Measurements from ENCODE around the gene RGS14.

The RGS14 gene

DNA sequence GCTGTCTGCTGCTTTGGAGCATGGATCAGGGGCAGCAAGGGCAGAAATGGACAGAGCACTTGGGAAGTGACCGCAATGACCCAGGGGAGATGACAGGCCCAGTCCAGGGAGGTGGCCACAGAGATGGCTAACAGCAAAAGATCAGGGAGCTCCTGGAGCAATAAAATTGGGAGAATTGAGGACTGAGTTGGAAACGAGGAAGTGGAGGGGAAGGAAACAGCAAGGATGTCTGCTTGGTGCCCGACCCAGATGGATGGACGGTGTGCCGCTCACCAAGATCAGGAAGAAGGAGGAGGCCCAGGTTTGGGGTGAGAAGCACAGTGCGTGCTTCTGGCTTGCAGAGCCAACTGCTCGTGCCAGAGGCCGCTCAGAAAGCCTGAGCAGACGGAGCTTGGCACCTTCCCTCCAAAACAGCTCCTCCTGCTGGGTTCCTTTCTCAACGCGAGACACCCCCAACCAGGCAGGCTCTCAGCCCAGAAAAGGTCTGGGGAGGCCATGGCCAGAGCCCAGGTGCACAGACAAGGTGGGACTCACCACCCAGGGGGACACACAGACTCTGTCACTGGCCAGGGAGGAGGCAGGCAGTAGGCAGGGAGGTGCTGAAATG is 24.8 kb downstream of the RGS14 start:
- DNase-seq (ENCODE audit: low spot score): peak; percentile 55

DNA sequence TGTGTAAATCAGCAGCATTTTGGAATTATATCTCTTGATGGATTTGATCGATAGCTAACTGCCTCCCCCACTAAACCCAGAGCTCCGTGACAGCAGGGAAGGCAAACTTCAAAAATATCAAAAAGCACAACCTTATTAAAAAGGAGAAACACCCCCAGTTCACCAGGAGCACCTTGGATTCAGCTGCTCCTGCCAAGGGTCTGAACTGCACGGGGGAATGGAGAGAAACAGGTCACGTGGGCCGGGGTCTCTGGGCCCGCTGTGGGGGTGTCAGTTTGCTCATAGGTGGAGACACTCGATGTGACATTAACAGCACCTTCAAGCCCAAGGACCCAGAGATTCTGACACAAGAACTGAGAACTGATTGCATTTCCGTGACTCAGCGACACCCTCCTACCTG is 25.5 kb downstream of the RGS14 start:
- DNase-seq (ENCODE audit: low spot score): no peak

DNA sequence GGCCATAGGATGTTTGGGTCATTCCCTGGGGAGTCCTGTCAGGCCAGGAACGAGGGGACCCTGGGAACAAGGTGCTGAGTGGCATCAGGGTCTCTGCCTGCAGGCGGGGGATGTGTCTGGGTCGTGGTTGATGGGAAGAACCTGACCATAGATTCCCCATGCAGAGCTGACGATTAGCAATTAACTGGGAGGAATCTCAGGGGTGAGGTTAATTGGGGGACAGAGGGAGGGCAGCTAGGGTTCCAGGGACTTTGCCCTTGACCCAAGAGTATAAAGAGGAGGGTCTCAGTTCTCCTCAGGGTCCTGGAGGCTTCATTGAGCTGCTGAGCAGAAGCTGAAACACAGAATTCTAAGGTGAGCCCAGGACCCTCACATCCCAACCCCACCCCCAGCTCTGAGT is 26.4 kb downstream of the RGS14 start, which contains the start of gene SLC34A1:
Gene SLC34A1 (plus strand): TSS at position 301 of the 400 bp plus-strand sequence. CDS start 1,308 bp downstream, outside the sequence.
- no peak for DNase-seq (ENCODE audit: low spot score)

DNA sequence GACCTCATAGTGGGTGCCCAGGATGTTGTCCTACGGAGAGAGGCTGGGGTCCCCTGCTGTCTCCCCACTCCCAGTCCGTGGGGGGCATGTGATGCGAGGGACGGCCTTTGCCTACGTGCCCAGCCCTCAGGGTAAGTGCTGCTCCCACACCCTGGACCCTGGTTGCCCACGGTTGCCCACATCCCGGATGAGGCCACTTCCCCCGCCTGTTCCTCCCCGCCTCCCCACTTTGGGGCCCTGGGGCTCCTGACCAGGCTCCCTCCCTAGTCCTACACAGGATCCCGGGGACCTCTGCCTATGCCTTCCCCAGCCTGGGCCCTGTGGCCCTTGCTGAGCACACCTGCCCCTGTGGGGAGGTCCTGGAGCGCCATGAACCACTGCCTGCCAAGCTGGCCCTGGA is 28.0 kb downstream of the RGS14 start:
- no peak for DNase-seq (ENCODE audit: low spot score)

DNA sequence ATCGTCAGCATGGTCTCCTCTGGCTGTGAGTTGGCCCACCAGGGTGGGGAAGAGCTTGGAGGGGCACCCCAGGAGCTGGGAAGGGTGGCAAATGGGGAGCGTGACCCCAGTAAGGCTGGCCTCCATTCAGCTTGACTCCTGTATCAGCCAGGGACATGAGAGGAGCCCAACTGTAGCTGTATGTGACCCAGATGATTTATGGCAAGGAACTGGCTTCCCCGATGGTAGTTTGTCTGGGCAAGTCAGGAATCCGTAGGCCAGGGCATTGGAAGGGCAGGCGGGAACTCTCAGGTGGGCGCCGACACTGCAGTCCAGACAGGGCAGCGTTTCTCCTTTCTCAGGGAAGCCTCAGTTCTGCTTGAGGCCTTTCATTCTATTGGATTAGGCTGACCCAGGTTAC is 28.8 kb downstream of the RGS14 start:
- no peak for DNase-seq (ENCODE audit: low spot score)

DNA sequence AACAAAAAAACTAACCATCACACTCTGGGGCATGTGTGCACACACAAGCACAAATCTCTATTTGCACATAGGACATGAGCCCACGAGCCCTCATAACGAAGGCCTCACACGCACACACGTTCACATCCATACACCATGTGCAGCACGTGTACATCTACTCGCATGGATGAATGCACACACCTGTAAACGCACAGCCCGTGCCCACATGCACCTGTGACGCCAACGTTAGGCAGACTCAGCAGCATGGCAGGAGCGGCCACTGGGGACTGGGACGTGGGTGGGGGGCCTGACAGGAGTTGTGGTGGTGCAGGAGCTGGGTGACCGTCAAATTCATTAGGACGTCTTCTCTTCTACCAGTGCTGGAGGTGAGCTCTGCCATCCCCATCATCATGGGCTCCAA is 29.7 kb downstream of the RGS14 start:
- peak; percentile 59 for DNase-seq (ENCODE audit: low spot score)

DNA sequence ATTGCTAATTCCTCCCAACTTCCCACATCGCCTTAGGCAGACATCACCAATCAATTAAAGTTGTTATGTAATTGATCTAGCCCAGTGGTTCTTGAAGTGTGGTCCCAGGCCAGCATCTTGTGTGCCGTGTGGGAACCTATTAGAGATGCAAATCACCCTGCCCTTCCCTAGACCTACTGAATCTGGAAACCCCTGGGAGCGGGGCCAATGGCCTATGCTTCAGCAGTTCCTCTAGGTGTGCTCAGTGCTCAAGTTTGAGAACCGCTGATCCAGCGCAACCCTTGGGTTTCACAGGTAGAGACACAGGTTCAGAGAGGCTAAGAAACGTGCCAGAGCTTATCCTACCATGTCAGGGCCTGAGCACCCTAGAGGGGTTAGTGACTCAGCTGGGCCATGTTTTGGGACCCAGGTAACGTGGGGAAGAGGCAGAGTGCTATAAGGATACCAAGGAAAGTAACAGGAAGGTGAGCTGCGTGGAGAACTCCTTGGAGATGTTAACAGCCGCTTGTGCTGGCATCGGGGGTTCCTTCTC is 30.9 kb downstream of the RGS14 start:
- no peak for DNase-seq (ENCODE audit: low spot score)

DNA sequence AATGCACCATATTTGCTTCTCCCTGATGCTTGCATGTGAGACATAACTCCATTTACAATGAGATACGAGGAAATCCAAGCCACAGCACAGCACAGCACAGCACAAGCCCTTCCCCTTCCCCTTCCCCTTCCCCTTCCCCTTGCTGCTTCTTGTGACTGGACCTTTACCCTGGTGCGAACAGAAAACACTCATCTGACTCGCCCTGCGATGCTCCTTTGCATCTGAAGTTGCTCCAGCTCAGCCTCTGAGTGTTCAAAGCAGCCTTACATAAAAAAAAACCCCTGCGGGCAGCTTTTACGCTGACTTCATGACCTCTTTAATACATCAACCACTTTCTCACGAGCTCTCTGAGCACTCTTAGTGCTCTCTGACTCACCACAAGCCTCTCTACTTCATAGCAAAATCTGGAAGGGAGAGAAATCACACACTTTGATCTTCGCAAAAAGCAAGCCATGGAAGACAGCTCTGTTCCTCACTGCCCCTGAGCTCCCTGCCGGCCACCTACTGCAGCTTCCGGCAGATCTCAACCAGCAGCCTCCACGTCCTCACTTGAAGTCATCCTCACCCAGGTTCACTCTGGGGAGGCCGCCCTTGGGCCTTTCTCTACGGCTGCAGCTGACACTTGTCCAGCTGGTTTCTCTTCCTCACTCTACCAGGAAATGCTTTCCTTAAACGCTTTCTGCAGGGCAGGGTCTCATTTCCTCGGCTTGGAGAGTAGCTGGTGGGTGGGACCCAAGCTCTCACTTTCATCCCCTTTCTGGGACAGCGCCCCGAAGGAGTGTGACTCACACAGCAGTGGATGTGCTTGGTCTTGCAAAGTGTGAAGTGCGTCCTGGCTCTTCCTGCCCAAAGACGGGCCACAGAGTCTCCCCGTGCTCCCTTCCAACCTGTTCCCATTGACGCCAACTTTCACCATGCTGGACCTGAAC is 31.8 kb downstream of the RGS14 start:
- DNase-seq (ENCODE audit: low spot score): peak; percentile 48

DNA sequence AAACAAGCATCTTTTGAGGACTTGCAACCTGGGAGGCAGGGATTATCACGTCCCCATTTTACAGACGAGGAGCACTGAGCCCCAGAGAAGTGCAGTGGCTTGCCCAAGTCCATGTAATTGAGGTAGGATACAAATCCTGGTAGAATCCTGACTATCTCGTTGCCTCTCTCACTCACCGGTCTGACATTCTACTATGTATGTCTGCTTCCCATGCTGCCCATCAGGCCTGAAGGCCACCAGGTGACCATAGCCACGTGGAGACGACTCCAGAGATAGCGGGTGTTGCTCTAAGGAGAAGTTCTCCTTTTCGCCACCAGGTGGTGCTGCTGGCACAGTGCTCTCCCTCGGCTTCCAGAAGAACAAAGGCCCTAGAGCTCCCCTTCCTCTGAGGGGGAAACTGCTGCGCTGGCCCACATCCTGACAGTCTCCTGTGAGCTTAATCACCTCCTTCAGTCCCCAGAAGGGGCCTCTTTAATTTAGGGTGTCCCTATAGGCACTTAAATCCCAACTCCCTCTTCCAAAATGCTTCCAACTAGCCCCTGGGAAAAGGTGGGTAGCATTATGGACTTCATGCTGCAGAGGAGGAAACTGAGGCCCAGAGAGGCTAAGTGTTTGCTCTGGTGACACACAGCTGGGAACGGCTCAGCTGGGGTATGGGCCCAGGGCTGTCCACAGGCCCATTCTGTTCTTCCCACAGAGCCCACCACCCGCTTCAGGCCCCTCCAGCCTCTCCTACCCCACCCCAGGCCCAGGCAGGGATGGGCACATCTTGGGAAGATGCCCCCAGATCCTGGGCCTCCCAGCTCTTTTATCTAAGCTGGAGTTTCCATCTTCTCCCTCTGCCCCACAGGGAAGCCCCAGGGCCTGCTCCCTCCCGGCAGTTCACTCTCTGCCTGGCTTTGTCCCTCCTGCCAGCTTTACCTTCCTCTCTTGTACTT is 32.9 kb downstream of the RGS14 start:
- DNase-seq (ENCODE audit: low spot score): peak; percentile 92

DNA sequence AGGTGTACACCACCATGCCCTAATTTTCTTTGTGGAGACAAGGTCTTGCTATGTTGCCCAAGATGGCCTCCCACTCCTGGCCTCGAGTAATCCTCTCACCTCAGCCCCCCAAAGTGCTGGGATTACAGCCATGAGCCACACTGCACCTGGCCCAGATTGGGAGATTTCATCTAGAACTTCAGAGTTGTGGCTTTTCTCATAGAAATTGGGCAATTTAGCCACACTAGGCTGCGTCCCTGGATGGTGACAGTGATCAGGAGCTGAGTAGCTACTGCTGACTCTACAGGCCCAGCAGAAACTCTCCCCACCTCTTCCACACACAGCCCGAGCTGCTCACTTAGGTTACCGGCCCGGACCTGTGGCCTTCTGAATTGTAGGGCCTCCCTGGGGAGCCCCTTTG is 35.0 kb downstream of the RGS14 start:
- no peak for DNase-seq (ENCODE audit: low spot score)

DNA sequence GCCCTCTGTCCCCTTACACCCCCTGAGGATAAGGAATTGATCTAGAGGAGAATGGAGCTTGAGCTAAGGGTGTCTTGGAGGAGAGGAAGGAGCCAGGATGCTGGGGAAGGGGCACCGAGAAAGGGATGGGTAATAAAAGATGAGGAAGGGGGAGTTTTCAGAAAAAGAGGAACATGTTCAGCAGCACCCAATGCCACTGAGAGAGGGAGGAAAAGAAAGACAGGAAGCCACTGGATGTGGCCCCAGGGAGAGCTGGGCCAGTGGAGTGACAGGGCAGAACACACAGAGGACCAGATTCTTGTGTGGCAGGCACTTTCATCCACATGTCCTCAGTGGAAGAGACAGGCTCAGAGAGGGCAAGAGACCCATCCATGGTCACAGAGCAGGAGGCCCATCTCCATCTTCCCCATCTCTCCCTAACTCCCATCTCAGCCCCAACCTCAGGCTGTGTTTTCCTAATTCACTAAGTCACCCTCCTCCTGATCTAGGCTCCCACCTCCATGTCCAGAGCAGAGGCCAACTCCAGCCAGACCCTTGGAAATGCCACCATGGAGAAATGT is 35.6 kb downstream of the RGS14 start:
- no peak for DNase-seq (ENCODE audit: low spot score)

DNA sequence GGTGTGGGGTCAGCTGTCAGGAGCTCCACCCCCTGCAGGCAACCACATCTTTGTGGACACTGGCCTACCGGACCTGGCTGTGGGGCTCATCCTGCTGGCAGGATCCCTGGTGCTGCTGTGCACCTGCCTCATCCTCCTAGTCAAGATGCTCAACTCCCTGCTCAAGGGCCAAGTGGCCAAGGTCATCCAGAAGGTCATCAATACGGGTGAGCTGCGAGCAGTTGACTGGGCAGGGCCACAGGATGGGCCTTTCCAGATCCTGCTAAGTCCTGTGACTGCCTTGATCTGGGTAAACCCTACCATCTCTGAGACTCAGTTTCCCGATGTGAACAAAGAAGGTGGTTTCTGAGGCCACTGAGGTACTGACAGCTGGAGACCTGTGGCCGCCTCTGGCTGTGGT is 36.3 kb downstream of the RGS14 start:
- no peak for DNase-seq (ENCODE audit: low spot score)

DNA sequence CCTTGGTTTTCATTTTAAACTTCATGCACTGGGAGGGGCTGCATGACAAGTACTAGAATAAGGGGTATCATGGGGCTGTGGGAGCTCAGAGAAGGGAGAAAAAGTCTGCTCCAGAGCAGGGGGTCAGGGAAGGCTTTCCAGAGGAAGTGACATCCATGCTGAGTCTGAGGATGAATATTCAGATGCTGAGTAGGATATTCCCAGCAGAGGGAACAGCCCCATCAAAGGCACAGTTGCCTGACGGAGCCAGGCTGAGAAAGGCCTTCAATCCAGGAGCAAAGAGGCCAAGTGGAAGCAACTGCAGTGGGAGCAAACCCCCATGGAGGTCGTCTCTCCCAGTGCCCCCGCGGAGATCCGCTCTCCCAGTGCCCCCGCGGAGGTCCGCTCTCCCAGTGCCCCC is 38.4 kb downstream of the RGS14 start:
- no peak for DNase-seq (ENCODE audit: low spot score)

DNA sequence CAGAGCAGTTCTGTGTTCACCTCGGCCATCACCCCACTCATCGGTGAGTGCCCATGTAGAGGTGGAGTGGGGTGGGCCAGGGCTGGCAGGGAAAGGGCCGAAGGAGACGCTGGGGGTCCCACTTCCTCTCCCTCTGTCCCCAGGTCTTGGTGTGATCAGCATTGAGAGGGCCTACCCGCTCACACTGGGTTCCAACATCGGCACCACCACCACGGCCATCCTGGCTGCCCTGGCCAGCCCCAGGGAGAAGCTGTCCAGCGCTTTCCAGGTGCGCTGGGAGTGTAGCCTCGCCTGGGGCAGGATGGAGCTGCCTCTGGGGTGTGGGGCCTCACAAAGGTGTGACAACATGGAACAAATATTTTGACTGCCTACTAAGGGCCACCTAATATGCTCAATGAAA is 39.1 kb downstream of the RGS14 start:
- DNase-seq (ENCODE audit: low spot score): no peak

DNA sequence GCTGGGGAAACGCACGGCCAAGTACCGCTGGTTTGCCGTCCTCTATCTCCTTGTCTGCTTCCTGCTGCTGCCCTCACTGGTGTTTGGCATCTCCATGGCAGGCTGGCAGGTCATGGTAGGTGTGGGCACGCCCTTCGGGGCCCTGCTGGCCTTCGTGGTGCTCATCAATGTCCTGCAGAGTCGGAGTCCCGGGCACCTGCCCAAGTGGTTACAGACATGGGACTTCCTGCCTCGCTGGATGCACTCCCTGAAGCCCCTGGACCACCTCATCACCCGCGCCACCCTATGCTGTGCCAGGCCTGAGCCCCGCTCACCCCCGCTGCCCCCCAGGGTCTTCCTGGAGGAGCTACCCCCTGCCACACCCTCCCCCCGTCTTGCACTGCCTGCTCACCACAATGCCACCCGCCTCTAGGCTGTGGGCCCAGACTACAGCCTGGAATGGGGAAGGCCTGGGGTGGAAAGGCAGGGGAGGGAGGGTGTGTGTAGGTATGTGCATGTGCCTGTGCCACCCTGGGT is 40.2 kb downstream of the RGS14 start:
- no peak for DNase-seq (ENCODE audit: low spot score)

DNA sequence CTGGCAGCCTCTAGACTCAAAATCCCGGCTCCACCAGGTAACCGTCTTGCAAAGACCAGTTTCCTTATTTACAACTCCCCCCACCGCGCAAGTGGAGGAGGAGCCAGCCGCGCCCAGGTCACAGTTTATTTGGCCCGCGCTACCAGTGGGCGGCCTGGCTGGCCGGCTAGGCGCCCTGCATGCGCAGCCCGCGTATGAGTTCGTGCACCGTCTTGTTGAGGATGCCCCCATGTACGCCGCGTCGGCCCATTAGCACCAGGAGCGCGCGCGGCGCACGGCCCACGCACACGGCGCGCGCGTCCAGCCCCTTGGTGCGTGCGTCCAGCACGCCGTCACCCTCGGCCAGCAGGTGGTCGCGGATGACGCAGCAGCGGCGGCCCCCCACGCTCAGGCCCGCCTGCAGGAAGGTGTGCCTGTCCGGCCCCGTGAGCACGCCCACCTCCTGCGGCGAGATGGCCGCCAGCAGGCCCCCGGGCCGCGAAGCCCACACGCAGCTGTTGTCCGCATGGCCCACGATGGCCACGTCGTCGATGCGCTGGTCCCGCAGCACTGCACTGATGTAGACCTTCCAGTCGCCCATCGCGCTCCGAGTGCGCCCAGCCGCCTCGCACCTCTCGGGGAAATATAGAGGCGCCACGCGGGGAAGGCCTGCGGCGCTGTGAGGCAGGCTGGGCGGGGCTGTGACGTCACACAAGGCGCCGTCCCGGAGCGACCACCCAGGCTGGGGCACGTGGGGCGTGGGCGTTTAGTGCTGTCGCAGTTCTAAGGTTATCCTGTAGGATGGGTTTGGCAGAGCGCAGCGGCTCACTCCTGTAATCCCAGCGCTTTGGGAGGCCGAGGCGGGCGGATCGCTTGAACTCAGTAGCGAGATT is 42.5 kb downstream of the RGS14 start, which contains the start of gene PFN3:
Gene PFN3 (minus strand): TSS at position 665 of the 872 bp plus-strand sequence. CDS start 85 bp downstream, at position 580.
- DNase-seq (ENCODE audit: low spot score): no peak

DNA sequence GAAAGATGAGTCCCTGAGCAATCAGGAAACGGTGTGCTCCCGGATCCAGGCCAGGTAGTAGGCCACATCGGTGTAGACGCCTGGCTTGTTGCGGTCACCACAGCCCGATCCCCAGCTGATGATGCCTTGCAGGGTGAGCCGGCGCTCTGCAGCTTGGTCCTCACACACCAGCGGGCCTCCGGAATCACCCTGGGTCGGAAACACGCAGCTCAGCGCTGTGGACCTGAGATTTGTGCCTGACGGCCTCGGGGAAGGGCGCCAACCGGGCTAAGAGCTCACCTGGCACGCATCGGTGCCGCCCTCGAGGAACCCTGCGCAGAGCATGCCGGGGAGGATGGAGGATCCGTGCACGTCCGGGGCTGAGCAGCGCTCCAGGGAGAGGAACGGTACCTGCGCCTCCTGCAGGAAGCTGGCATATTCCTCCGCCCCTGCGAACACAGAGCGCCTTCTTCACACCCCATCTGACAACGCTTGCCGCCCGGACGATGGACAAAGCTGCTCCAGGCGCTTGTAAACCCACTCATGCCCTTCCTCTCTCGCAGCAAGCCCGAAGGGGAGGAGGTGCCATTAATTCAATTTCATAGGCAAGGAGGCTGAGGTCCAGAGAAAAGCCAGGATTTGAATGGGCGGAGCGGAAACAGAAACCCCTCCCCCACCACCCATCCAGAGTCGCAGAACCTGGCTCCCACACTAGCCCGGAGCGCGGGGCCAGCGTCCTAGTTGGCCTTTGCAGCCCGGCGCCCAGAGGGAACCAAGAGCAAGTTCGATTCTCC is 44.7 kb downstream of the RGS14 start:
- DNase-seq (ENCODE audit: low spot score): no peak

DNA sequence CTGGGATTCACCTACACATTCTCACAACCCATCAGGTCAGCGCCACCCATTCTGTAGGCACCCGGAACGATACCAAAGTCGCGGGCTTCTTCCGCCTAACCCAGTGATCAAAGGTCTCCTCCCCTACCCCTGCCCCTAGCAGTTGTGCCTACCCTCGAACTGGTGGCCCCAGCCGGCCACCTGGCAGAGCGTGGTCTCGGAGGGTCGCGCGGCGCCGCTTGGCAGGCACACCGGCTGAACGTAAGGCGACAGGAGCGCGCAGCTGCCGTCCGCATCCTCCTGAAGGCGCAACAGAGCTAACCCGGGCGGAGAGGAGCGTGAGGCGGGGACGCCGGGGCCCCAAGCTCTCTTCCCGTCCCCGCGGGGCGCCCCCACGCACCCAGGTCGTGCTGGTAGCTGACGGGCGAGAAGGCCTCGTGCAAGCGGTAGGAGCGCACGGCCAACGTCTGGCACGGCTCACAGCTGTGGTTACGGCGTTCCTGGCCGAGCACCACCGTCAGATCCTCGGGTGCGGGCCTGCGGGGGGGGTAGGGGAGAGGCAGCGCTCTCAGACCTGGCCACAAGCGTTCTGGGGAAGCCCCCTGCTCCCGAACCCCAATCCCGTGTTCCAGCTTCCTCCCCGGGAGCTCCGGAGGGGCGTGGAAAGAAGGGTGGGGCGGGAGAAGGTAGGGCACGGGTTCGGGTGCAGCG is 45.5 kb downstream of the RGS14 start:
- DNase-seq (ENCODE audit: low spot score): no peak
